ENCODE results near the gene UBL7. TPM values are rescaled to one million over a fixed set of nuclear protein-coding genes. Genes with fewer than 3 reads are reported as not detected.

The UBL7 gene
- total RNA-seq, 1 experiment from 2014 or later: 47.5 TPM

DNA sequence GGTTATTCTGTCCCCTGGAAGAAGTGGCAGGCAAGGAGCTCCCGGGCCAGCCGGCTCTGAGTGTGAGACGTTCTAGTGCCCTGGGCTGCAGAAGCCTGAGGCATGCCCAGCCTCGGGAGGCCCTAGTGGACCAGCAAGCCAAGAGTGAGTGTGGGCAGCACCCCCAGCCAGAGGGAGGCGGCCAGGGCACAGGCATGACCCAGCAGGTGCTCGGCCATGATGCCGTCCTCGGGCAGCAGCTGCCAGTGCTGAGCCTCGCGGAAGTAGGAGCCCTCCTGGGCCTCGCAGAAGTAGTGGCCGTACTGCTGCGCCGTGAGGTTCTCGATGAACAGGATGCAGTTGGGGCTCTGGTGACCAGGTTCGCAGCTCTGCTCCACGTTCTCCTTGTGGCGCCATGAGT is 50.5 kb downstream of the UBL7 start:
- Histone ChIP-seq H3K4ac (ENCODE audit: low read depth, low read length) (no peak overlapping the region), H2BK20ac (ENCODE audit: low read depth, low read length, poor library complexity, severe bottlenecking) (no peak overlapping the region), H2BK5ac (ENCODE audit: insufficient read length, low read length) (no peak overlapping the region), H3T11ph (ENCODE audit: low read length) (no peak overlapping the region), H3K79me1 (ENCODE audit: insufficient read depth, low read depth, low read length, poor library complexity, severe bottlenecking) (no peaks in the 10 kb centered on the region), H3K27me3 (ENCODE audit: insufficient read depth, low read length) (no peaks in the 10 kb centered on the region), H4K20me1 (ENCODE audit: control insufficient read depth, insufficient read depth, insufficient read length) (no peaks in the 10 kb centered on the region), H3K9ac (ENCODE audit: extremely low read depth, insufficient read length, low read length) (no peak overlapping the region), H4K91ac (ENCODE audit: insufficient read length, low read depth, low read length) (no peak overlapping the region), H3K18ac (ENCODE audit: insufficient read length, low read depth, low read length) (no peak overlapping the region), H2BK12ac (ENCODE audit: insufficient read length, low read depth, low read length) (no peak overlapping the region), H3K4me1 (ENCODE audit: insufficient read depth, low read length) (no peaks in the 10 kb centered on the region; the same call in 1 of the 2 replicates), H3K23me2 (ENCODE audit: insufficient read length, low read depth, low read length, poor library complexity, severe bottlenecking) (no peaks in the 10 kb centered on the region), H2BK15ac (ENCODE audit: low read depth, low read length) (no peak overlapping the region), H3K79me2 (ENCODE audit: insufficient read depth, low read length) (no peaks in the 10 kb centered on the region), H2AFZ (ENCODE audit: low read length) (no peak overlapping the region), H2AK5ac (ENCODE audit: insufficient read length, low read length) (no peak overlapping the region), H3K27ac (ENCODE audit: insufficient read length, low read depth, low read length) (no peak overlapping the region), H3K4me2 (ENCODE audit: insufficient read depth, insufficient read length, low read length) (no peak overlapping the region), H3K14ac (ENCODE audit: insufficient read depth, low read length) (no peak overlapping the region), H3K23ac (ENCODE audit: insufficient read length, low read depth, low read length) (no peak overlapping the region), H2BK120ac (ENCODE audit: low read depth, low read length, poor library complexity, severe bottlenecking) (no peak overlapping the region), H4K8ac (replicated peaks; ENCODE audit: insufficient read length, low read depth, low read length) (no peak overlapping the region), H3K9me3 (ENCODE audit: control insufficient read depth, low read depth, low read length) (no peaks in the 10 kb centered on the region), H4K5ac (ENCODE audit: insufficient read length, low read depth, low read length) (no peak overlapping the region), H3K56ac (ENCODE audit: insufficient read length, low read depth, low read length) (no peak overlapping the region)
- DNase-seq: no peak
- WGBS (ENCODE audit: extremely low coverage, insufficient read length, low lambda C conversion rate): no CpG with 5 or more reads among the region's 18 CpGs
- Mint-ChIP-seq H3K4me3 (no peak overlapping the region), H3K4me1 (peaks cover 9 to 21% of the 10 kb centered on the region in 2 experiments), H3K9me3 (no peaks in the 10 kb centered on the region), H3K27ac (no peak overlapping the region), H3K27me3 (ENCODE audit: low read depth) (no peaks in the 10 kb centered on the region), H3K36me3 (ENCODE audit: insufficient read depth in 1 of 3, low read depth in 3 of 3) (peaks cover 7 to 12% (median 7%) of the 10 kb centered on the region in 3 experiments; a peak in 6 of 7 replicates)
- no peak for TF ChIP-seq CTCF (conservative IDR thresholded peaks at IDR 0.05)

All from H9 (cell line).